Measurements from ENCODE around the gene WBP2. TPM values are rescaled to one million over a fixed set of nuclear protein-coding genes. Genes with fewer than 3 reads are reported as not detected.

WBP2 gene
- total and polyA plus RNA-seq, 9 of the 15 experiments (the other 6 are each of a cell fraction or from before 2014, with no cell fraction given) = 2.2 to 74.3 (median 20.0) TPM

- DNase-seq (ENCODE audit: extremely low read depth in 1 of 4, low spot score in 3 of 4) = no peak
- no peaks in the 10 kb centered on the region for H3K79me2 ChIP-seq (ENCODE audit: control insufficient read depth, insufficient read depth, low read length)
- ChIA-PET POLR2A (interaction anchor here (0.9 to 15.8 kb wide), 4 partner anchors 13 to 101 kb away, joined by 3 to 169 read pairs (median 4); partner anchors contain the start of gene TRIM65), CTCF (ENCODE audit: low intra/inter-chr PET ratio) (no interaction called here)
- H3K9me3 ChIP-seq (replicated peaks; ENCODE audit: control insufficient read depth, insufficient read depth, low read depth, low read length) = no peaks in the 10 kb centered on the region
- H3K9ac ChIP-seq (ENCODE audit: insufficient read depth in 1 of 2, low read depth in 2 of 2, low read length in 2 of 2) = peak overlapping the region in 1 of 2 experiments; percentile 52; a peak in 2 of 4 replicates
- BruUV-seq (replicated peaks) = no TSS peak
- FAIRE-seq = no peak
- H4K20me1 ChIP-seq (replicated peaks; ENCODE audit: control insufficient read depth, insufficient read depth, low read length) = no peaks in the 10 kb centered on the region
- H3K4me3 ChIP-seq = no peak overlapping the region
- H3K4me1 ChIP-seq (replicated peaks in 1 of 2; ENCODE audit: control insufficient read depth in 2 of 2, insufficient read depth in 2 of 2, low read length in 2 of 2) = peaks cover 8 to 70% of the 10 kb centered on the region in 2 experiments
- no peaks in the 10 kb centered on the region for H3K27me3 ChIP-seq (ENCODE audit: control insufficient read depth in 2 of 2, insufficient read depth in 2 of 2, low read length in 2 of 2)
- no peak overlapping the region for H3K27ac ChIP-seq (ENCODE audit: extremely low read depth, low read depth, low read length)
- H3K36me3 ChIP-seq (ENCODE audit: control insufficient read depth, insufficient read depth, low read length) = no peaks in the 10 kb centered on the region
- no peaks in the 10 kb centered on the region for H3K9me1 ChIP-seq (ENCODE audit: control insufficient read depth, insufficient read depth, low read length)
- no peak for ATAC-seq
- TF ChIP-seq ATF6 (CRISPR knock-in tag; IDR thresholded peaks at IDR 0.05) (no peak), CHD7 (IDR thresholded peaks at IDR 0.05; ENCODE audit: low read depth, low read length) (no peak), ZNF696 (CRISPR knock-in tag; conservative IDR thresholded peaks at IDR 0.05) (no peak), ZEB2 (IDR thresholded peaks at IDR 0.05) (no peak)
- no peak overlapping the region for H2AFZ ChIP-seq (ENCODE audit: low read depth, low read length)
- no peak overlapping the region for H3K4me2 ChIP-seq (ENCODE audit: insufficient read depth, low read length)
- intact Hi-C loops (cut with micrococcal nuclease) = no loop called here
- in situ Hi-C loops (cut with MboI) = no loop called here
- 90% methylated on average over 2 of the region's 5 CpGs for WGBS (ENCODE audit: insufficient coverage, low coverage, missing lambda C conversion rate)
These were observed 20.7 kb upstream of the WBP2 start for GRCh38 chr17:75875940-75876189.

Measured in K562 (cell line).